Renal pelvis (tissue), 4 donors: ENCODE measurements around the gene RBMX2. TPM values are rescaled to one million over a fixed set of nuclear protein-coding genes. Genes with fewer than 3 reads are reported as not detected.
"Not testable (repeated sequence)": the region's sequence is repeated elsewhere in the genome, so short reads cannot be mapped to it uniquely, and the experiment has no call there.

Experiments
- DNase-seq: peaks from one replicate; pipeline ENCODE4 v3.0.0-alpha.2; 2013
- polyA plus RNA-seq, 3 donors: library from polyadenylated mRNA; unstranded; fragments of 120-200 nt; gene quantifications; one replicate each; pipeline ENCODE4 v1.2.1, GENCODE V29; 2013; ENCODE audit not compliant: insufficient read length in 3 of 3

RBMX2 gene
- polyA plus RNA-seq, 3 donors = 29.4 to 39.1 (median 33.1) TPM

- no peak for DNase-seq
Observed at GRCh38 chrX:130435937-130436336, 34.1 kb downstream of the RBMX2 start.

GRCh38 chrX:130437996-130438395, 36.2 kb downstream of the RBMX2 start:
- DNase-seq = not testable (repeated sequence)

GRCh38 chrX:130443875-130444274, 42.1 kb downstream of the RBMX2 start:
- DNase-seq = no peak

GRCh38 chrX:130444641-130445336, 43.0 kb downstream of the RBMX2 start:
- DNase-seq = no peak

- DNase-seq = no peak
Observed at GRCh38 chrX:130446974-130447373, 45.2 kb downstream of the RBMX2 start.

Other genes with a start within 250 kb of the RBMX2 start
- 10 to 100 TPM; 88.2 to 93.3 (median 92.8) TPM for gene AIFM1, start 236.1 kb upstream of the RBMX2 start, polyA plus RNA-seq
- gene RAB33A, start 230.0 kb upstream of the RBMX2 start, polyA plus RNA-seq = under 1 TPM; 0.36 to 0.97 (median 0.59) TPM
- gene ZNF280C, start 133.1 kb upstream of the RBMX2 start, polyA plus RNA-seq = 1 to 10 TPM; 5.2 to 8.8 (median 7.0) TPM
- gene SLC25A14, start 62.1 kb upstream of the RBMX2 start, polyA plus RNA-seq = 10 to 100 TPM; 20.8 to 34.4 (median 29.3) TPM
- gene GPR119, start 16.3 kb upstream of the RBMX2 start, polyA plus RNA-seq = not detected